ENCODE measurements around the gene PEF1.

The PEF1 gene

DNA sequence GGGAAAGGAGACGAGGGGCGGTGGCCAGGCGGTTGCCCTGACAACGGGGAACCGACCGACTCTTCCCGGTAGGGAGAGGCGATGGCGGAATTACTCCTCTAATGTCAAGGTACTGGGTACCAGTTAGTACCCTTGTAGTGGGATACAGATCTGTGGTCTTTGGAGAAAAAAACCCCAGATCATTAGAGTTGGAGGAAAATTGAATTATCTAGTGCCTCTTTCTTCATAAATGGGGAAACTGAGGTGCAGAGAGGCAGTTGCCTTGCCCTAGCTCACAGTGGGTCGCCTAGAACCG, 545 bp upstream of the PEF1 start:
- Histone ChIP-seq H3K9me2 (replicated peaks; ENCODE audit: insufficient read depth, low read length) (no peaks in the 10 kb centered on the region), H3K27ac (ENCODE audit: low read depth, low read length) (peak overlapping the region; percentile 35), H2AFZ (ENCODE audit: low read depth, low read length, severe bottlenecking) (peak overlapping the region; percentile 69)

DNA sequence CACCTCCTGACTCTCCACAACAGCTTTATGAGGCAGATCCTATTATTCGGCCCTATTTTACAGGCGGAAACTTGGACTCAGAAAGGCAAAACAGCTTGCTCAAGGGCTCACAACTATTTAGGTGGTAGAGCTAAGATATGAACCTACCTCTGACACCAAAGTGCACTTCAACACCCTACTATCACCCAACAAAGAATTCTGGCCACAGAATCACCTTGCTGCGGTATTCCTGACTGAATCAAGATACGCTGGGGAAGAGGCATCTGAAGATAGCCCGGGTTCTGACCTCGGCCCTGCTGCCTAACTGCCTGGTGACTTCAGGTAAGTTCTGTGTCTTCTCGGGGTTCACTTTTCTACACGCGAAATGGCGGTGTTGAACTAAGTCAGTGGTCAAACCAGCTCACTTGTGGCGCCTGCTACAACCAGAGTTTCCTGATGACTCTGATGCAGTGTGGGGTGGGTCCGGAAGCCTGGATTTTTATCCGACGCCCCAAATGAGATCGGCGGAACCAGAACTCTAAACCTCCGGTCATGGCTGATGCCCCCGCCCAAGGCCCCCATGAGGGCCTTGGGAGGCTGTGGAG, 608 bp downstream of the PEF1 start:
- Histone ChIP-seq H2AFZ (ENCODE audit: low read depth, low read length, severe bottlenecking) (peak overlapping the region; percentile 69), H3K79me2 (ENCODE audit: insufficient read depth, low read length) (peaks cover 44% of the 10 kb centered on the region)

More for the DNA sequence above, 545 bp upstream of the PEF1 start:
- TF ChIP-seq EZH2phosphoT487 (conservative IDR thresholded peaks at IDR 0.05; ENCODE audit: low read length) (no peak), CTCF (IDR thresholded peaks at IDR 0.05; ENCODE audit: insufficient read depth, low read length, poor library complexity, severe bottlenecking) (no peak)
- H3K79me2 ChIP-seq (ENCODE audit: insufficient read depth, low read length): peaks cover 39% of the 10 kb centered on the region
- H3K9ac ChIP-seq (ENCODE audit: low read length): peak overlapping the region; percentile 77
- H3K36me3 ChIP-seq (ENCODE audit: low read length): no peaks in the 10 kb centered on the region
- H3F3A ChIP-seq (ENCODE audit: insufficient read depth): peaks cover 6% of the 10 kb centered on the region; the same call in 1 of the 2 replicates
- H3K27me3 ChIP-seq (ENCODE audit: low read length): no peaks in the 10 kb centered on the region
- H3K9me3 ChIP-seq (ENCODE audit: insufficient read depth, low read length): no peaks in the 10 kb centered on the region
- H4K20me1 ChIP-seq (ENCODE audit: low read depth, low read length): no peaks in the 10 kb centered on the region
- H3K4me3 ChIP-seq (ENCODE audit: insufficient read depth, low read length, poor library complexity, severe bottlenecking): peak overlapping the region; percentile 74
- H3K4me2 ChIP-seq (ENCODE audit: low read depth, low read length, poor library complexity, severe bottlenecking): peak overlapping the region; percentile 81

GRCh38 chr1:31642897-31643296, 1.8 kb downstream of the PEF1 start:
- peaks cover 6% of the 10 kb centered on the region; the same call in 1 of the 2 replicates for H3F3A ChIP-seq (ENCODE audit: insufficient read depth)
- no peaks in the 10 kb centered on the region for H3K36me3 ChIP-seq (ENCODE audit: low read length)
- peaks cover 50% of the 10 kb centered on the region for H3K79me2 ChIP-seq (ENCODE audit: insufficient read depth, low read length)
- H3K9me3 ChIP-seq (ENCODE audit: insufficient read depth, low read length): no peaks in the 10 kb centered on the region
- TF ChIP-seq CTCF (IDR thresholded peaks at IDR 0.05; ENCODE audit: insufficient read depth, low read length, poor library complexity, severe bottlenecking) (no peak), EZH2phosphoT487 (conservative IDR thresholded peaks at IDR 0.05; ENCODE audit: low read length) (no peak)
- H3K4me3 ChIP-seq (ENCODE audit: insufficient read depth, low read length, poor library complexity, severe bottlenecking): no peak overlapping the region
- peak overlapping the region; percentile 73 for H3K4me2 ChIP-seq (ENCODE audit: low read depth, low read length, poor library complexity, severe bottlenecking)
- no peaks in the 10 kb centered on the region for H3K27me3 ChIP-seq (ENCODE audit: low read length)
- H4K20me1 ChIP-seq (ENCODE audit: low read depth, low read length): no peaks in the 10 kb centered on the region
- H3K9me2 ChIP-seq (replicated peaks; ENCODE audit: insufficient read depth, low read length): no peaks in the 10 kb centered on the region
- no peak overlapping the region for H2AFZ ChIP-seq (ENCODE audit: low read depth, low read length, severe bottlenecking)
- no peak overlapping the region for H3K9ac ChIP-seq (ENCODE audit: low read length)
- H3K27ac ChIP-seq (ENCODE audit: low read depth, low read length): no peak overlapping the region

More for the DNA sequence above, 608 bp downstream of the PEF1 start:
- no peaks in the 10 kb centered on the region for H3K9me2 ChIP-seq (replicated peaks; ENCODE audit: insufficient read depth, low read length)
- H3K27ac ChIP-seq (ENCODE audit: low read depth, low read length): peak overlapping the region; percentile 36
- TF ChIP-seq EZH2phosphoT487 (conservative IDR thresholded peaks at IDR 0.05; ENCODE audit: low read length) (no peak), CTCF (IDR thresholded peaks at IDR 0.05; ENCODE audit: insufficient read depth, low read length, poor library complexity, severe bottlenecking) (no peak)
- no peaks in the 10 kb centered on the region for H3K9me3 ChIP-seq (ENCODE audit: insufficient read depth, low read length)
- peak overlapping the region; percentile 73 for H3K4me2 ChIP-seq (ENCODE audit: low read depth, low read length, poor library complexity, severe bottlenecking)
- H3K27me3 ChIP-seq (ENCODE audit: low read length): no peaks in the 10 kb centered on the region
- no peaks in the 10 kb centered on the region for H4K20me1 ChIP-seq (ENCODE audit: low read depth, low read length)
- peak overlapping the region; percentile 77 for H3K9ac ChIP-seq (ENCODE audit: low read length)
- peaks cover 6% of the 10 kb centered on the region; the same call in 1 of the 2 replicates for H3F3A ChIP-seq (ENCODE audit: insufficient read depth)
- H3K36me3 ChIP-seq (ENCODE audit: low read length): no peaks in the 10 kb centered on the region
- H3K4me3 ChIP-seq (ENCODE audit: insufficient read depth, low read length, poor library complexity, severe bottlenecking): peak overlapping the region; percentile 74
